Measurements from ENCODE around the gene ADD2. TPM values are rescaled to one million over a fixed set of nuclear protein-coding genes. Genes with fewer than 3 reads are reported as not detected.

ADD2 gene
- total RNA-seq, 1 experiment from 2014 or later: 124 TPM

DNA sequence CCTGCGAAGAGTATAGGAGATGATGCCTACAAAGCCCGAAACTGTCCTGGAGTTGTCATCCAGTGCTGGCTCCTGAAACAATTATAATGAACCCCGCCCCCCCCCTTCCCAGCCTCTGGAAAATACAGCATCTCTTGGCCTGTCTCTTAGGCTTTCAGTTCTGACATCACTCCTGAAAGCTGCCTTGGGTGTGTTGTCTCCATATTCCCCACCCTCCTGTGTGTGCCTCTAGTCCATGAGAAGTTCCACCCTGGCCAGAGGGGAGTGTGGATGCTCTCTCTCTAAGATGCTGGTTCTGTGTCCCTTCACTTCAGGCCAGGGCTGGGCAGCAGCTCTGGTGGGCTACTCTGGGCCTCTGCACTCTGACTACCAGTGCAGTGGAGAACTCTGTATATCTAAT is 155.4 kb downstream of the ADD2 start:
- Mint-ChIP-seq H3K36me3 (ENCODE audit: insufficient read depth in 1 of 3, low read depth in 3 of 3) (no peaks in the 10 kb centered on the region), H3K4me3 (no peak overlapping the region), H3K27ac (peak overlapping the region in 1 of 3 experiments; percentile 83; a peak in 1 of 7 replicates), H3K27me3 (ENCODE audit: low read depth) (no peaks in the 10 kb centered on the region; the same call in 1 of the 2 replicates), H3K4me1 (peaks cover 13 to 16% of the 10 kb centered on the region in 2 experiments), H3K9me3 (no peaks in the 10 kb centered on the region)
- no peaks in the 10 kb centered on the region for H3K79me2 ChIP-seq (ENCODE audit: insufficient read depth, low read length)
- DNase-seq: no peak
- no peak overlapping the region for H3K9ac ChIP-seq (ENCODE audit: extremely low read depth, insufficient read length, low read length)
- no peak overlapping the region for H3T11ph ChIP-seq (ENCODE audit: low read length)
- H3K79me1 ChIP-seq (ENCODE audit: insufficient read depth, low read depth, low read length, poor library complexity, severe bottlenecking): no peaks in the 10 kb centered on the region
- no peak overlapping the region for H2AFZ ChIP-seq (ENCODE audit: low read length)
- H4K8ac ChIP-seq (replicated peaks; ENCODE audit: insufficient read length, low read depth, low read length): no peak overlapping the region
- H2BK12ac ChIP-seq (ENCODE audit: insufficient read length, low read depth, low read length): no peak overlapping the region
- no peak overlapping the region for H3K23ac ChIP-seq (ENCODE audit: insufficient read length, low read depth, low read length)
- H3K23me2 ChIP-seq (ENCODE audit: insufficient read length, low read depth, low read length, poor library complexity, severe bottlenecking): no peaks in the 10 kb centered on the region
- H3K4me2 ChIP-seq (ENCODE audit: insufficient read depth, insufficient read length, low read length): no peak overlapping the region
- H3K18ac ChIP-seq (ENCODE audit: insufficient read length, low read depth, low read length): no peak overlapping the region
- no peak overlapping the region for H3K14ac ChIP-seq (ENCODE audit: insufficient read depth, low read length)
- no peak overlapping the region for H2BK120ac ChIP-seq (ENCODE audit: low read depth, low read length, poor library complexity, severe bottlenecking)
- no peaks in the 10 kb centered on the region for H3K27me3 ChIP-seq (ENCODE audit: insufficient read depth, low read length)
- no peak overlapping the region for H4K5ac ChIP-seq (ENCODE audit: insufficient read length, low read depth, low read length)
- H3K27ac ChIP-seq (ENCODE audit: insufficient read length, low read depth, low read length): no peak overlapping the region
- no peak overlapping the region for H2BK5ac ChIP-seq (ENCODE audit: insufficient read length, low read length)
- H4K20me1 ChIP-seq (ENCODE audit: control insufficient read depth, insufficient read depth, insufficient read length): no peaks in the 10 kb centered on the region
- H4K91ac ChIP-seq (ENCODE audit: insufficient read length, low read depth, low read length): no peak overlapping the region
- TF ChIP-seq, protein P1, sequence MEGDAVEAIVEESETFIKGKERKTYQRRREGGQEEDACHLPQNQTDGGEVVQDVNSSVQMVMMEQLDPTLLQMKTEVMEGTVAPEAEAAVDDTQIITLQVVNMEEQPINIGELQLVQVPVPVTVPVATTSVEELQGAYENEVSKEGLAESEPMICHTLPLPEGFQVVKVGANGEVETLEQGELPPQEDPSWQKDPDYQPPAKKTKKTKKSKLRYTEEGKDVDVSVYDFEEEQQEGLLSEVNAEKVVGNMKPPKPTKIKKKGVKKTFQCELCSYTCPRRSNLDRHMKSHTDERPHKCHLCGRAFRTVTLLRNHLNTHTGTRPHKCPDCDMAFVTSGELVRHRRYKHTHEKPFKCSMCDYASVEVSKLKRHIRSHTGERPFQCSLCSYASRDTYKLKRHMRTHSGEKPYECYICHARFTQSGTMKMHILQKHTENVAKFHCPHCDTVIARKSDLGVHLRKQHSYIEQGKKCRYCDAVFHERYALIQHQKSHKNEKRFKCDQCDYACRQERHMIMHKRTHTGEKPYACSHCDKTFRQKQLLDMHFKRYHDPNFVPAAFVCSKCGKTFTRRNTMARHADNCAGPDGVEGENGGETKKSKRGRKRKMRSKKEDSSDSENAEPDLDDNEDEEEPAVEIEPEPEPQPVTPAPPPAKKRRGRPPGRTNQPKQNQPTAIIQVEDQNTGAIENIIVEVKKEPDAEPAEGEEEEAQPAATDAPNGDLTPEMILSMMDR (conservative IDR thresholded peaks at IDR 0.05): no peak
- H2BK20ac ChIP-seq (ENCODE audit: low read depth, low read length, poor library complexity, severe bottlenecking): no peak overlapping the region
- H3K9me3 ChIP-seq (ENCODE audit: control insufficient read depth, low read depth, low read length): no peaks in the 10 kb centered on the region
- no peak overlapping the region for H2AK5ac ChIP-seq (ENCODE audit: insufficient read length, low read length)
- H2BK15ac ChIP-seq (ENCODE audit: low read depth, low read length): no peak overlapping the region
- no peak overlapping the region for H3K56ac ChIP-seq (ENCODE audit: insufficient read length, low read depth, low read length)
- H3K4me1 ChIP-seq (ENCODE audit: insufficient read depth, low read length): no peaks in the 10 kb centered on the region
- H3K4ac ChIP-seq (ENCODE audit: low read depth, low read length): no peak overlapping the region
- no CpG with 5 or more reads among the region's 3 CpGs for WGBS (ENCODE audit: extremely low coverage, insufficient read length, low lambda C conversion rate)

Data from H9 (cell line).